Neural cell (in vitro differentiated cells): ENCODE data around the gene NOP10.

Experiments used
- CTCF ChIP-seq: fragments of 450-650 bp; IDR thresholded peaks from 2 replicates; pipeline ENCODE4 v1.5.1; 2014; ENCODE audit warnings: antibody characterized with exemption, mild to moderate bottlenecking, moderate library complexity; ENCODE audit not compliant: poor library complexity, severe bottlenecking
- EP300 ChIP-seq: fragments of 450-650 bp; conservative IDR thresholded peaks from 2 replicates; pipeline ENCODE4 v1.6.1; 2014; ENCODE audit warnings: antibody characterized with exemption, mild to moderate bottlenecking, moderate library complexity; ENCODE audit not compliant: poor library complexity, severe bottlenecking
- TAF1 ChIP-seq: IDR thresholded peaks from 2 replicates; pipeline ENCODE4 v1.6.1; 2012; ENCODE audit warnings: low read depth

- TF ChIP-seq CTCF (no peak), TAF1 (no peak), EP300 (no peak)
Measured at GRCh38 chr15:34329006-34329405, 13.9 kb downstream of the NOP10 start.
